GM18502 (cell line): ENCODE results near the gene ABCA1.
"Not testable (repeated sequence)": the region's sequence is repeated elsewhere in the genome, so short reads cannot be mapped to it uniquely, and the experiment has no call there.

Experiments
- ATAC-seq: cut with Tn5 transposase; IDR thresholded peaks from one replicate; pipeline ENCODE4 v1.9.1; 2021; ENCODE audit warnings: mild to moderate bottlenecking; ENCODE audit not compliant: unreplicated experiment, poor library complexity

The ABCA1 gene

GRCh38 chr9:104951487-104951886 is 23.5 kb upstream of the ABCA1 start:
- ATAC-seq: no peak

GRCh38 chr9:104950838-104951237 is 22.9 kb upstream of the ABCA1 start:
- no peak for ATAC-seq

GRCh38 chr9:104948277-104948676 is 20.3 kb upstream of the ABCA1 start:
- ATAC-seq: no peak

GRCh38 chr9:104944871-104945270 is 16.9 kb upstream of the ABCA1 start:
- ATAC-seq: no peak

- no peak for ATAC-seq
These were observed 16.4 kb upstream of the ABCA1 start for GRCh38 chr9:104944356-104944755.

GRCh38 chr9:104941597-104941996 is 13.6 kb upstream of the ABCA1 start:
- ATAC-seq: no peak

GRCh38 chr9:104936291-104936690 is 8.3 kb upstream of the ABCA1 start:
- ATAC-seq: no peak

GRCh38 chr9:104935501-104935810 is 7.5 kb upstream of the ABCA1 start:
- ATAC-seq: not testable (repeated sequence)

- ATAC-seq: no peak
These were observed 6.9 kb upstream of the ABCA1 start for GRCh38 chr9:104934691-104935500.

GRCh38 chr9:104933091-104933490 is 5.1 kb upstream of the ABCA1 start:
- not testable (repeated sequence) for ATAC-seq

- no peak for ATAC-seq
These were observed 3.3 kb upstream of the ABCA1 start for GRCh38 chr9:104931256-104931655.

GRCh38 chr9:104927216-104927911 is 591 bp downstream of the ABCA1 start:
- ATAC-seq: peak; percentile 14

GRCh38 chr9:104923740-104924139 is 4.2 kb downstream of the ABCA1 start:
- ATAC-seq: peak; percentile 64

GRCh38 chr9:104923289-104923688 is 4.7 kb downstream of the ABCA1 start:
- no peak for ATAC-seq

GRCh38 chr9:104922748-104923147 is 5.2 kb downstream of the ABCA1 start:
- not testable (repeated sequence) for ATAC-seq

GRCh38 chr9:104921067-104921741 is 6.8 kb downstream of the ABCA1 start:
- peak; percentile 53 for ATAC-seq

- no peak for ATAC-seq
These were observed 12.2 kb downstream of the ABCA1 start for GRCh38 chr9:104915753-104916152.

- ATAC-seq: no peak
These were observed 12.9 kb downstream of the ABCA1 start for GRCh38 chr9:104915049-104915448.

GRCh38 chr9:104914466-104914865 is 13.5 kb downstream of the ABCA1 start:
- ATAC-seq: no peak

- ATAC-seq: no peak
These were observed 15.3 kb downstream of the ABCA1 start for GRCh38 chr9:104912606-104913005.

GRCh38 chr9:104911032-104911607 is 16.8 kb downstream of the ABCA1 start:
- no peak for ATAC-seq
